Vagina (tissue), 2 donors: Measurements from ENCODE around the gene KLHL13.
"Not testable (repeated sequence)": the region's sequence is repeated elsewhere in the genome, so short reads cannot be mapped to it uniquely, and the experiment has no call there.

Experiments
- POLR2A ChIP-seq, 2 donors: fragments of 450-650 bp; IDR thresholded peaks; one replicate each; pipeline ENCODE4 v1.6.1; 2017; ENCODE audit warnings: antibody characterized with exemption in 2 of 2, mild to moderate bottlenecking in 2 of 2, moderate library complexity in 2 of 2
- POLR2AphosphoS5 ChIP-seq, 2 donors: sonication (generic); formaldehyde crosslinking; IDR thresholded peaks; one replicate each; pipeline ENCODE4 v1.9.0; 2017; ENCODE audit warnings: antibody characterized with exemption in 2 of 2, mild to moderate bottlenecking in 2 of 2, low read depth in 1 of 2; ENCODE audit not compliant: insufficient read depth in 1 of 2
- TF ChIP-seq, protein P1 (sequence below), 3 experiments: fragments of 450-650 bp in 2 of 3; fragments of 200-600 bp in 1 of 3; sonication (generic) in 1 of 3; IDR thresholded peaks; one replicate each; pipeline ENCODE4 v1.5.1; 2017 to 2019; ENCODE audit warnings: antibody characterized with exemption in 3 of 3, mild to moderate bottlenecking in 2 of 3, moderate library complexity in 2 of 3

DNA sequence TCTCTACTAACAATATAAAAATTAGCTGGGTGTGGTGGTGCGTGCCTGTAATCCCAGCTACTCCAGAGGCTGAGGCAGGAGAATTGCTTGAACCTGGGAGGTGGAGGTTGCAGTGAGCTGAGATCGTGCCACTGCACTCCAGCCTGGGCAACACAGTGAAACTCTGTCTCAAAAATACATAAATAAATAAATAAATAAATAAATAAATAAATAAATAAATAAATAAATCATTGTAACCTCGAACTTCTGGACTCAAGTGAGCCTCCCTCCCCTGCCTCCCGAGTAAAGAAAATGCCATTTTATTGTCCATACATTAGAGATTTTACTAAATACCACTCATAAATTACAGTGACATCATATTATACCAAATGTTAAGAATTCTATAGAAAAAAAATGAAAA is 7.6 kb upstream of the KLHL13 start:
- TF ChIP-seq, protein P1, sequence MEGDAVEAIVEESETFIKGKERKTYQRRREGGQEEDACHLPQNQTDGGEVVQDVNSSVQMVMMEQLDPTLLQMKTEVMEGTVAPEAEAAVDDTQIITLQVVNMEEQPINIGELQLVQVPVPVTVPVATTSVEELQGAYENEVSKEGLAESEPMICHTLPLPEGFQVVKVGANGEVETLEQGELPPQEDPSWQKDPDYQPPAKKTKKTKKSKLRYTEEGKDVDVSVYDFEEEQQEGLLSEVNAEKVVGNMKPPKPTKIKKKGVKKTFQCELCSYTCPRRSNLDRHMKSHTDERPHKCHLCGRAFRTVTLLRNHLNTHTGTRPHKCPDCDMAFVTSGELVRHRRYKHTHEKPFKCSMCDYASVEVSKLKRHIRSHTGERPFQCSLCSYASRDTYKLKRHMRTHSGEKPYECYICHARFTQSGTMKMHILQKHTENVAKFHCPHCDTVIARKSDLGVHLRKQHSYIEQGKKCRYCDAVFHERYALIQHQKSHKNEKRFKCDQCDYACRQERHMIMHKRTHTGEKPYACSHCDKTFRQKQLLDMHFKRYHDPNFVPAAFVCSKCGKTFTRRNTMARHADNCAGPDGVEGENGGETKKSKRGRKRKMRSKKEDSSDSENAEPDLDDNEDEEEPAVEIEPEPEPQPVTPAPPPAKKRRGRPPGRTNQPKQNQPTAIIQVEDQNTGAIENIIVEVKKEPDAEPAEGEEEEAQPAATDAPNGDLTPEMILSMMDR (IDR thresholded peaks at IDR 0.05): not testable (repeated sequence)
- TF ChIP-seq POLR2AphosphoS5 (IDR thresholded peaks at IDR 0.05; ENCODE audit: insufficient read depth in 1 of 2, low read depth in 1 of 2); POLR2A (IDR thresholded peaks at IDR 0.05): not testable (repeated sequence)
